Upper lobe of right lung (tissue), 1 donor: ENCODE results near the gene NOD1. TPM values are rescaled to one million over a fixed set of nuclear protein-coding genes. Genes with fewer than 3 reads are reported as not detected.
"Not testable (repeated sequence)": the region's sequence is repeated elsewhere in the genome, so short reads cannot be mapped to it uniquely, and the experiment has no call there.

Experiments used
- ATAC-seq: fragments of 200-7000 bp; cut with Tn5 transposase; one replicate; pipeline ENCODE4 v1.9.1; 2020; ENCODE audit warnings: mild to moderate bottlenecking, moderate library complexity
- DNase-seq: peaks from one replicate; pipeline ENCODE4 v3.0.0-alpha.2; 2020
- H3K27ac ChIP-seq: fragments of 200-600 bp; one replicate; pipeline ENCODE4 v1.8.0; 2022
- H3K27me3 ChIP-seq: fragments of 200-600 bp; one replicate; pipeline ENCODE4 v1.8.0; 2022; ENCODE audit warnings: mild to moderate bottlenecking
- H3K36me3 ChIP-seq: fragments of 200-600 bp; one replicate; pipeline ENCODE4 v1.8.0; 2022
- H3K4me1 ChIP-seq: fragments of 200-600 bp; one replicate; pipeline ENCODE4 v1.8.0; 2022
- H3K4me3 ChIP-seq: fragments of 200-600 bp; one replicate; pipeline ENCODE4 v1.8.0; 2022; ENCODE audit warnings: mild to moderate bottlenecking
- H3K9me3 ChIP-seq: fragments of 200-600 bp; one replicate; pipeline ENCODE4 v1.8.0; 2022
- CTCF ChIP-seq: fragments of 200-600 bp; IDR thresholded peaks from one replicate; pipeline ENCODE4 v1.8.0; 2022; ENCODE audit warnings: antibody characterized with exemption
- intact Hi-C: fragments of 100-400 bp; cut with DNase I; formaldehyde crosslinking; loops from one replicate; pipeline ENCODE4 v1.11.0; 2022
- total RNA-seq: library from RNA; stranded (reverse); fragmentation: NEBNext Ultra II Directional; extraction: Animal tissue kit (Norgen Biotek cat#: 25700); gene quantifications from one replicate; pipeline ENCODE4 v1.2.1, GENCODE V29; 2021
- donor health status: DM: no; HTN: yes; CAD: no; lungs with severe emphysema.

Gene NOD1
- total RNA-seq, 1 donor from 2014 or later, result 43.5 TPM

- DNase-seq, result no peak
- no peak for ATAC-seq
- intact Hi-C loops, result no loop called here
- no peak for TF ChIP-seq CTCF
- no peak overlapping the region for H3K27ac ChIP-seq
- no peak overlapping the region for H3K4me3 ChIP-seq
- H3K27me3 ChIP-seq, result no peaks in the 10 kb centered on the region
- H3K9me3 ChIP-seq, result no peaks in the 10 kb centered on the region
- H3K4me1 ChIP-seq, result no peaks in the 10 kb centered on the region
- peaks cover 22% of the 10 kb centered on the region for H3K36me3 ChIP-seq
These were observed 56.9 kb downstream of the NOD1 start for GRCh38 chr7:30421647-30422196.

- intact Hi-C loops, result no loop called here
- no peak overlapping the region for H3K27ac ChIP-seq
- H3K4me1 ChIP-seq, result no peaks in the 10 kb centered on the region
- TF ChIP-seq CTCF, result no peak
- no peak for ATAC-seq
- H3K4me3 ChIP-seq, result no peak overlapping the region
- H3K27me3 ChIP-seq, result no peaks in the 10 kb centered on the region
- peaks cover 13% of the 10 kb centered on the region for H3K36me3 ChIP-seq
- no peaks in the 10 kb centered on the region for H3K9me3 ChIP-seq
- DNase-seq, result no peak
These were observed 57.9 kb downstream of the NOD1 start for GRCh38 chr7:30420662-30421061.

- ATAC-seq, DNase-seq, H3K4me3 ChIP-seq, intact Hi-C loops, H3K9me3 ChIP-seq, H3K27ac ChIP-seq, H3K4me1 ChIP-seq, H3K36me3 ChIP-seq, H3K27me3 ChIP-seq: not testable (repeated sequence)
These were observed 58.5 kb downstream of the NOD1 start for GRCh38 chr7:30420080-30420479.

GRCh38 chr7:30413864-30414263 lies 64.7 kb downstream of the NOD1 start:
- ATAC-seq, result no peak
- intact Hi-C loops, result no loop called here

GRCh38 chr7:30412782-30413504 lies 65.6 kb downstream of the NOD1 start:
- DNase-seq, result no peak
- Histone ChIP-seq H3K27me3 (no peaks in the 10 kb centered on the region), H3K4me3 (no peak overlapping the region), H3K27ac (no peak overlapping the region), H3K9me3 (no peaks in the 10 kb centered on the region), H3K4me1 (no peaks in the 10 kb centered on the region), H3K36me3 (no peaks in the 10 kb centered on the region)
- intact Hi-C loops, result no loop called here
- ATAC-seq, result peak; percentile 96
- peak; percentile 58 for TF ChIP-seq CTCF

More at GRCh38 chr7:30413864-30414263, 64.7 kb downstream of the NOD1 start:
- H3K36me3 ChIP-seq, result no peaks in the 10 kb centered on the region
- no peaks in the 10 kb centered on the region for H3K27me3 ChIP-seq
- H3K4me1 ChIP-seq, result no peaks in the 10 kb centered on the region
- DNase-seq, result peak; percentile 61
- no peak overlapping the region for H3K27ac ChIP-seq
- H3K9me3 ChIP-seq, result no peaks in the 10 kb centered on the region
- no peak overlapping the region for H3K4me3 ChIP-seq
- TF ChIP-seq CTCF, result no peak

GRCh38 chr7:30411897-30412296 lies 66.7 kb downstream of the NOD1 start:
- no peaks in the 10 kb centered on the region for H3K27me3 ChIP-seq
- TF ChIP-seq CTCF, result no peak
- H3K36me3 ChIP-seq, result no peaks in the 10 kb centered on the region
- H3K9me3 ChIP-seq, result no peaks in the 10 kb centered on the region
- intact Hi-C loops, result no loop called here
- no peak overlapping the region for H3K4me3 ChIP-seq
- no peaks in the 10 kb centered on the region for H3K4me1 ChIP-seq
- ATAC-seq (no peak), DNase-seq (no peak)
- H3K27ac ChIP-seq, result no peak overlapping the region
